HepG2 (cell line): ENCODE measurements around the gene TXNIP. TPM values are rescaled to one million over a fixed set of nuclear protein-coding genes. Genes with fewer than 3 reads are reported as not detected.
A peak's percentile ranks its signal among the peaks of the same experiment; 100 is the strongest.

Experiments used
- BCL3 ChIP-seq: sonication (generic); formaldehyde crosslinking; IDR thresholded peaks from 2 replicates; pipeline ENCODE4 v1.5.1; 2020; ENCODE audit warnings: mild to moderate bottlenecking, missing genetic modification reagents, moderate library complexity
- HOXA3 ChIP-seq: sonication (generic); formaldehyde crosslinking; IDR thresholded peaks from 2 replicates; pipeline ENCODE4 v1.5.0; 2020; ENCODE audit warnings: missing genetic modification reagents
- MED13 ChIP-seq: sonication (generic); formaldehyde crosslinking; IDR thresholded peaks from 2 replicates; pipeline ENCODE4 v1.5.0; 2020; ENCODE audit warnings: missing genetic modification reagents
- MEF2D ChIP-seq: sonication (generic); formaldehyde crosslinking; IDR thresholded peaks from 2 replicates; pipeline ENCODE4 v1.5.1; 2020; ENCODE audit warnings: mild to moderate bottlenecking, missing genetic modification reagents
- NBN ChIP-seq: fragments of 450-650 bp; conservative IDR thresholded peaks from 2 replicates; pipeline ENCODE4 v1.6.1; 2017
- REL ChIP-seq: sonication (generic); formaldehyde crosslinking; conservative IDR thresholded peaks from 2 replicates; pipeline ENCODE4 v1.8.0; 2022; ENCODE audit warnings: mild to moderate bottlenecking, missing genetic modification reagents, moderate library complexity
- SNRNP70 ChIP-seq: fragments of 200-400 bp; formaldehyde crosslinking; IDR thresholded peaks from 2 replicates; pipeline ENCODE4 v1.6.1; 2017; ENCODE audit warnings: mild to moderate bottlenecking, low read depth, low read length, moderate library complexity
- TMF1 ChIP-seq: sonication (generic); formaldehyde crosslinking; IDR thresholded peaks from 2 replicates; pipeline ENCODE4 v1.8.1; 2022; ENCODE audit warnings: low read depth, missing genetic modification reagents
- ZBTB10 ChIP-seq: sonication (generic); formaldehyde crosslinking; IDR thresholded peaks from 2 replicates; pipeline ENCODE4 v1.4.0; 2020; ENCODE audit warnings: missing genetic modification reagents, borderline replicate concordance
- ZBTB14 ChIP-seq: sonication (generic); formaldehyde crosslinking; IDR thresholded peaks from 2 replicates; pipeline ENCODE4 v1.4.0; 2020; ENCODE audit warnings: missing genetic modification reagents
- ZNF354B ChIP-seq: sonication (generic); formaldehyde crosslinking; IDR thresholded peaks from 2 replicates; pipeline ENCODE4 v1.8.0; 2022; ENCODE audit warnings: mild to moderate bottlenecking, missing genetic modification reagents
- ZNF543 ChIP-seq: sonication (generic); formaldehyde crosslinking; IDR thresholded peaks from 2 replicates; pipeline ENCODE4 v1.4.0; 2020; ENCODE audit warnings: mild to moderate bottlenecking, missing genetic modification reagents
- ZNF775 ChIP-seq: sonication (generic); formaldehyde crosslinking; IDR thresholded peaks from 2 replicates; pipeline ENCODE4 v1.4.0; 2020; ENCODE audit warnings: missing genetic modification reagents, mild to moderate bottlenecking, moderate library complexity, borderline replicate concordance
- polyA plus RNA-seq, 8 experiments: library from polyadenylated mRNA; depleted of rRNA in 3 of 8; stranded (reverse) in 7 of 8; unstranded in 1 of 8; fragments of >200 nt; fragmentation: Illumina TruSeq in 4 of 8; extraction: Trizol in 4 of 8; gene quantifications; 2 replicates each; pipeline versions ENCODE4 v1.2.1 to v1.2.3, GENCODE V29; 2011 to 2016; ENCODE audit warnings: low read depth in 4 of 8, missing spikeins in 1 of 8, mixed read lengths in 1 of 8; ENCODE audit not compliant: insufficient read depth in 1 of 8
- total RNA-seq, 5 experiments: library from RNA; depleted of rRNA; stranded (reverse); fragments of >200 nt; fragmentation: Illumina TruSeq; extraction: Trizol; gene quantifications; 2 replicates each; pipeline ENCODE4 v1.2.3, GENCODE V29; 2016; ENCODE audit warnings: low read depth in 1 of 5
- TF ChIP-seq, protein P1 (sequence below): sonication (generic); formaldehyde crosslinking; IDR thresholded peaks from 2 replicates; pipeline ENCODE4 v1.4.0; 2020; ENCODE audit warnings: missing genetic modification reagents
- TF ChIP-seq, protein P2 (sequence below): sonication (generic); formaldehyde crosslinking; IDR thresholded peaks from 2 replicates; pipeline ENCODE4 v1.4.0; 2020; ENCODE audit warnings: missing genetic modification reagents

Gene TXNIP
- total and polyA plus RNA-seq, 2 of the 13 experiments (the other 11 are each of a cell fraction or from before 2014, with no cell fraction given), result 24.4 to 237 TPM

DNA sequence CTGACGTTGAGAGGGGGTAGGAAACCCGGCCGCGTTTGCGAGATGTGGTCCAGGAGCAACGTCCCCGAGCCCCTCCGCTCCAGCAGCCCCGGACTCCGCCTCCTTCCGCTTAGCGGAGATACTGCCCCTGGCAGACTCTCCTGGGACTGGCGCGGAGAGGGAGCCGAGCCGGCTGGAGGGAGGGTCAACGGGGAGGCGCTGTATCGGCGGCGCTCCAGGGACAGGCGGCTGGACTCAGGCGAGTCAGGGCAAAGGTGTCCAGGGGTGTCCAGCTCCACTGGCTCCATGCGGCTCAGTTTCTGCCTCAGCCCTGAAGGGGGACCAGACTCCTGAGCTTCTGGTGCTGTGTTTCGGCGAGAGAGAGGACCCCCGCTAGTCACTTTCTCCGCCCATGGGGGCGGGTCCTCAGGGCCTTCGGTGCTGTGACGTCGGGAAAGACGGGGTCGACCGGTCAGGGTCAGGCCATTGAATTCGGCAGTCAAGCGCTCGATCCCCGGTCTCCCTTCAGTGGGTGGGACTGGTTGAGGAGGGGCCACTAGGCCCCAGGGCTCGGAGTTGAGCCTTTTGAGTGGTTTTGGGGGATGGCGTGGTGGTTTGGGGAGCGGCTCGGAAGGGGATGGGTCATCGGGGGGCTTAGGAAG is 35.8 kb downstream of the TXNIP start (continued):
- TF ChIP-seq ZBTB10 (CRISPR knock-in tag), result no peak
- TF ChIP-seq, protein P1, sequence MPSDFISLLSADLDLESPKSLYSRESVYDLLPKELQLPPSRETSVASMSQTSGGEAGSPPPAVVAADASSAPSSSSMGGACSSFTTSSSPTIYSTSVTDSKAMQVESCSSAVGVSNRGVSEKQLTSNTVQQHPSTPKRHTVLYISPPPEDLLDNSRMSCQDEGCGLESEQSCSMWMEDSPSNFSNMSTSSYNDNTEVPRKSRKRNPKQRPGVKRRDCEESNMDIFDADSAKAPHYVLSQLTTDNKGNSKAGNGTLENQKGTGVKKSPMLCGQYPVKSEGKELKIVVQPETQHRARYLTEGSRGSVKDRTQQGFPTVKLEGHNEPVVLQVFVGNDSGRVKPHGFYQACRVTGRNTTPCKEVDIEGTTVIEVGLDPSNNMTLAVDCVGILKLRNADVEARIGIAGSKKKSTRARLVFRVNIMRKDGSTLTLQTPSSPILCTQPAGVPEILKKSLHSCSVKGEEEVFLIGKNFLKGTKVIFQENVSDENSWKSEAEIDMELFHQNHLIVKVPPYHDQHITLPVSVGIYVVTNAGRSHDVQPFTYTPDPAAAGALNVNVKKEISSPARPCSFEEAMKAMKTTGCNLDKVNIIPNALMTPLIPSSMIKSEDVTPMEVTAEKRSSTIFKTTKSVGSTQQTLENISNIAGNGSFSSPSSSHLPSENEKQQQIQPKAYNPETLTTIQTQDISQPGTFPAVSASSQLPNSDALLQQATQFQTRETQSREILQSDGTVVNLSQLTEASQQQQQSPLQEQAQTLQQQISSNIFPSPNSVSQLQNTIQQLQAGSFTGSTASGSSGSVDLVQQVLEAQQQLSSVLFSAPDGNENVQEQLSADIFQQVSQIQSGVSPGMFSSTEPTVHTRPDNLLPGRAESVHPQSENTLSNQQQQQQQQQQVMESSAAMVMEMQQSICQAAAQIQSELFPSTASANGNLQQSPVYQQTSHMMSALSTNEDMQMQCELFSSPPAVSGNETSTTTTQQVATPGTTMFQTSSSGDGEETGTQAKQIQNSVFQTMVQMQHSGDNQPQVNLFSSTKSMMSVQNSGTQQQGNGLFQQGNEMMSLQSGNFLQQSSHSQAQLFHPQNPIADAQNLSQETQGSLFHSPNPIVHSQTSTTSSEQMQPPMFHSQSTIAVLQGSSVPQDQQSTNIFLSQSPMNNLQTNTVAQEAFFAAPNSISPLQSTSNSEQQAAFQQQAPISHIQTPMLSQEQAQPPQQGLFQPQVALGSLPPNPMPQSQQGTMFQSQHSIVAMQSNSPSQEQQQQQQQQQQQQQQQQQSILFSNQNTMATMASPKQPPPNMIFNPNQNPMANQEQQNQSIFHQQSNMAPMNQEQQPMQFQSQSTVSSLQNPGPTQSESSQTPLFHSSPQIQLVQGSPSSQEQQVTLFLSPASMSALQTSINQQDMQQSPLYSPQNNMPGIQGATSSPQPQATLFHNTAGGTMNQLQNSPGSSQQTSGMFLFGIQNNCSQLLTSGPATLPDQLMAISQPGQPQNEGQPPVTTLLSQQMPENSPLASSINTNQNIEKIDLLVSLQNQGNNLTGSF, result no peak
- TF ChIP-seq MEF2D, result peak; percentile 70; the same call in 1 of the 2 replicates
- TF ChIP-seq SNRNP70, result no peak
- TF ChIP-seq REL, result no peak
- TF ChIP-seq, protein P2, sequence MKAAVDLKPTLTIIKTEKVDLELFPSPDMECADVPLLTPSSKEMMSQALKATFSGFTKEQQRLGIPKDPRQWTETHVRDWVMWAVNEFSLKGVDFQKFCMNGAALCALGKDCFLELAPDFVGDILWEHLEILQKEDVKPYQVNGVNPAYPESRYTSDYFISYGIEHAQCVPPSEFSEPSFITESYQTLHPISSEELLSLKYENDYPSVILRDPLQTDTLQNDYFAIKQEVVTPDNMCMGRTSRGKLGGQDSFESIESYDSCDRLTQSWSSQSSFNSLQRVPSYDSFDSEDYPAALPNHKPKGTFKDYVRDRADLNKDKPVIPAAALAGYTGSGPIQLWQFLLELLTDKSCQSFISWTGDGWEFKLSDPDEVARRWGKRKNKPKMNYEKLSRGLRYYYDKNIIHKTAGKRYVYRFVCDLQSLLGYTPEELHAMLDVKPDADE (CRISPR knock-in tag), result no peak
- TF ChIP-seq ZNF354B, result no peak
- TF ChIP-seq ZBTB14 (CRISPR knock-in tag), result 0 out of 2 replicates have a peak, but pooled peaks have one; percentile 2
- TF ChIP-seq MED13 (CRISPR knock-in tag), result no peak
- TF ChIP-seq TMF1 (CRISPR knock-in tag), result no peak
- no peak for TF ChIP-seq ZNF775
- TF ChIP-seq HOXA3 (CRISPR knock-in tag), result peak; percentile 64
- no peak for TF ChIP-seq NBN
- no peak for TF ChIP-seq BCL3
- TF ChIP-seq ZNF543 (CRISPR knock-in tag), result peak; percentile 54; the same call in 1 of the 2 replicates
